ENCODE data around the gene DHX30. TPM values are rescaled to one million over a fixed set of nuclear protein-coding genes. Genes with fewer than 3 reads are reported as not detected.
A peak's percentile ranks its signal among the peaks of the same experiment; 100 is the strongest.

The DHX30 gene
- total and polyA plus RNA-seq, 9 of the 15 experiments (the other 6 are each of a cell fraction or from before 2014, with no cell fraction given) = 12.3 to 158 (median 79.0) TPM

GRCh38 chr3:47850564-47851410 lies 47.8 kb downstream of the DHX30 start (continued):
- no peak for TF ChIP-seq ZBTB1 (CRISPR knock-in tag; IDR thresholded peaks at IDR 0.05; ENCODE audit: borderline replicate concordance, low read depth)
- TF ChIP-seq GTF2E2 (tag; IDR thresholded peaks at IDR 0.05) = no peak
- no peak for TF ChIP-seq HSF4 (CRISPR knock-in tag; IDR thresholded peaks at IDR 0.05; ENCODE audit: borderline replicate concordance)
- TF ChIP-seq KHSRP (IDR thresholded peaks at IDR 0.05) = no peak
- no peak for TF ChIP-seq ARID4B (CRISPR knock-in tag; IDR thresholded peaks at IDR 0.05)
- no peak for TF ChIP-seq FUS (optimal IDR thresholded peaks at IDR 0.05; ENCODE audit: low read depth, low read length)
- peak; percentile 81 for TF ChIP-seq SUPT5H (IDR thresholded peaks at IDR 0.05)
- TF ChIP-seq CREB1 (IDR thresholded peaks at IDR 0.05) = 0 out of 2 replicates have a peak, but pooled peaks have one; percentile 6
- no peak for TF ChIP-seq CREB1 (CRISPR knock-in tag; IDR thresholded peaks at IDR 0.05)
- no peak for TF ChIP-seq LCOR (CRISPR knock-in tag; IDR thresholded peaks at IDR 0.05)
- TF ChIP-seq ZNF511 (CRISPR knock-in tag; IDR thresholded peaks at IDR 0.05) = no peak
- TF ChIP-seq ZNF507 (tag; conservative IDR thresholded peaks at IDR 0.05) = no peak
- no peak for TF ChIP-seq RNF2 (IDR thresholded peaks at IDR 0.05)
- no peak for TF ChIP-seq MNT (conservative IDR thresholded peaks at IDR 0.05)
- TF ChIP-seq PPARD (CRISPR knock-in tag; IDR thresholded peaks at IDR 0.05) = no peak
- TF ChIP-seq L3MBTL2 (IDR thresholded peaks at IDR 0.05) = no peak
- no peak for TF ChIP-seq ZNF23 (CRISPR knock-in tag; IDR thresholded peaks at IDR 0.05)
- no peak for TF ChIP-seq ZNF277 (CRISPR knock-in tag; IDR thresholded peaks at IDR 0.05; ENCODE audit: borderline replicate concordance)
- no peak for TF ChIP-seq POLR2H (tag; IDR thresholded peaks at IDR 0.05; ENCODE audit: low read depth)
- TF ChIP-seq CCNT2 (IDR thresholded peaks at IDR 0.05; ENCODE audit: borderline replicate concordance, extremely low read depth, insufficient read length, low read depth, low read length) = no peak
